ENCODE data around the gene CLEC3B.

- no peak for TF ChIP-seq EZH2 (IDR thresholded peaks at IDR 0.05; ENCODE audit: low read depth)
- no peak for TF ChIP-seq CTCF (conservative IDR thresholded peaks at IDR 0.05)
These were observed 26.3 kb upstream of the CLEC3B start for GRCh38 chr3:44999782-45000181.

Measured in PC-9 (cell line).